Activated CD8-positive, alpha-beta memory T cell treated with anti-CD3 and anti-CD28 coated beads, Interleukin-2, amount 50 U/mL, for 48 hours (primary cell): ENCODE data around the gene BCOR.

Source experiments
- DNase-seq: peaks from one replicate; pipeline ENCODE4 v3.0.0-alpha.2; 2020

Gene BCOR

GRCh38 chrX:40097141-40097503 is 636 bp downstream of the BCOR start:
- peak; percentile 59 for DNase-seq

DNA sequence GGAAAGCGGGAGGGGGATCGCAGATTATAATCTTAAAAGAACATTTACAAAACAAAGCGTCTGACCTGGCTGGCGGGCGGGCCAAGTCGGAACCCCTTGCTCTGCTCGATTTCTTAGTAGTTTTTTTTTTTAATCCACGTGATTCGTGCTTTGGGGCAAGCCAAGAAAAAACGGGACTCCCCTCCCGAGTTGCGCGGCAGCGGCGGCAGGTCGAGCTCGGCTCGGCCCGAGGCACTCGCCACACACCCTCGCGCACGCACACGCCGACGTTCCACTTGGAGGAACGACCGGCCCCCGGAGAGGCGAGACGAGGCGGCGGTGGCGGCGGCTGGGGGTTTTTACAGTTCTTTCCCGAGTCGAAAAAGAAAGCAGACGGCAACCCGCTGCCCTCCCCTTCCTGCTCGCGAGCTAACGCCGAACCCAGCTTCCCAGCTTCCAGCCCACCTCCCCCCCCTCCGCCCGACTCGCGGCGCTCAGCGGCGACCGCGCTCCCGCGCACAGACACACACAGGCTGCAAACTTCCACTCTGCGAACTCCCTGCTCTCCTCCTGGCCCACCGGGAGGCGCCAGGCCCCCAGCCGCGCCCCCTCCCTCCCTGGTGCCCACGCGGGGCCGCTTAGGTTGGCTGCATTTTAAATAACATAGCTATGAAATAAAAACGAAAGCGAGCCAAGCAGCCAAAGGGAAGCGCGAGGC is 1.2 kb downstream of the BCOR start:
- peak; percentile 72 for DNase-seq

GRCh38 chrX:40095583-40096394 is 2.0 kb downstream of the BCOR start:
- no peak for DNase-seq

GRCh38 chrX:40094900-40095582 is 2.7 kb downstream of the BCOR start:
- no peak for DNase-seq

- no peak for DNase-seq
Measured at GRCh38 chrX:40094041-40094899, 3.5 kb downstream of the BCOR start.

DNA sequence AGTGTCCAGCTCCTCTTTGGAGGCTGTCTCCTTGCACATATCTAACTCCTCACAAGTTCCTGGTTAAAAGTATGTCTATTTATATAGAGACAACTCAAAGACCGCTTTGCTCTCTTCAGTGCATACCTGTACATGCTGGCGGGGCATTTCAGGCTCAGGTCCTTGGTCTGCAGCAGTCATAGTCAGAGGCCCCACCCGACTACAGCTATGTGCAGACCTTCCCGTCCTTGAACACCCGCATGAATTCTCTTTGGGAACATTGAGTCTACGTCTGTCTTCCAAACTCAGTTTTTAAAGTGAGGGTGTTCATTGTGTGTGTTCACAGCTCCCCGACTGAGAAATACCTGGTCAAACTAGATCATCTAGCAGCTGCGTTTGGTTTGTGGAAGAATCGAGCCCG is 4.2 kb downstream of the BCOR start:
- DNase-seq = no peak

- DNase-seq = no peak
Measured at GRCh38 chrX:40092808-40093435, 4.8 kb downstream of the BCOR start.

- no peak for DNase-seq
Measured at GRCh38 chrX:40091691-40092421, 5.9 kb downstream of the BCOR start.

GRCh38 chrX:40090961-40091360 is 6.8 kb downstream of the BCOR start:
- DNase-seq = no peak

DNA sequence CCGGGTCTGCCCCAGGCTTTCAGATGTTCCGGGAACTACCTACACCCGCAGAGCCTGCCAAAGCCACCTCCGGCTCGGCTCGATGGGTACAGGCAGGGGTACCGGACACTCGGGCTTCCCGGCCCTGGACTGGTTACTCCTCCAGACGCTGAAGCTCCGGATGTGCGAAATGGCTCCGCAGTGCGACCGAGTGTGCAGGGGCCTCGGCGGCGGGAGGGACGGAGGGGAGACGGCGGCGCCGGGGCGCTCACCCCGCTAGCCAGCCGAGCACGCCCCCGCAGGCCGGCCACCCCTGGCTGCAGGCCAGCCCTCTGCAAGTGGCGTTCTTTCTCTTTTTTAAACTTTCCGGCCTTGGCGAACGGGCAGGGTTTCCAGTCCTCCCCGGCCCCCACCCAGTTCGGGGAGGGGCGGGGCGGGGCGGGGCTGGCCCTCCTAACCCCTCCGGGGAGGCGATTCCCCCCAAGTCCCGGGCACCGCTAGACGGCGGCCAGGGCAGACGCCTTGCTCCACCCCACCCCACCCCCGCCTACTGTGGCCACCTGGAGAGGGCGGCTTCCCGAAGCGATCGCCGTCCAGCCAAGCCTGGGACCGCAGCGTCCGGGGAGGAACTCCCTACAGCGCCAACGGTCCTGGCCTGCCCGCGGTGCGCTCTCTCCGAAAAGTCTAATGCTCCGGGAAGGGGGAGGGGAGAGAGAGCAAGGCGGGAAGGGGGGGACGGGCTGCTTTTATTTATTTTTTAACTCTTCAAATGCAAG is 7.5 kb downstream of the BCOR start:
- DNase-seq = no peak

DNA sequence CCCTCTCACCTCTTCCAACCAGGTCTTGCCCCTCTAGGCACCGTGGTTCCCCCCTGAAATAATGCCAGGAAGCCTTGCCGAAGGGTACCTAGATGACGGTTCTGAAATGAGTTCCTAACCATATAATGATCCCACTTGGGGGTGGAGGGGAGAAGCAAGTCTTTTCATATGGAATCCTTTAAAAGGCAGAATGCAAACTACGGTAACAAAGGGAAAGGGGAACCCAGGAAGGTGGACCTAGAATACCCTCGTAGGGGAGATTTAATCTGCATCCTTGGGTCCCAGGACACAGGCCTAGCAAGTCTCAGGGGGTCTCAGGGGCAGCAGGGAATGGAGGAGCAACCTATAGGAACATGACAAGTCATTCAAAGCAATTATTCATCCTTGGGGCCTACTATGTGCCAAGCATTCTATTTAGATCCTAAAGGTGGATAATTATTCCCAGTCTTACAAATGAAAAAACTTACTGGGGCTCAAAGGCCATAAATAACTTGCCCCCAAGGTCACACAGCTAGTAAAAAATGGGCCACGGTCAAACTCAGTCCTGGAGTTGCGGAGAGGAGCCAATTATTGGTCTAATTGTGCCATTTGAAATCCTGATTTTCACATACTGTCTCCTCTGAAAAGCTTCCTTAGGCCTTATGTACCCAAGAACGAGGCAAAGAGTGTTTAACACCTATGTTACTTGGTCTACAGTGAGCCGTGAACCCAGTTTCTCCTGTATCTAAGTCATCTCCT is 8.8 kb downstream of the BCOR start:
- no peak for DNase-seq

GRCh38 chrX:40088299-40088625 is 9.5 kb downstream of the BCOR start:
- DNase-seq = no peak

DNA sequence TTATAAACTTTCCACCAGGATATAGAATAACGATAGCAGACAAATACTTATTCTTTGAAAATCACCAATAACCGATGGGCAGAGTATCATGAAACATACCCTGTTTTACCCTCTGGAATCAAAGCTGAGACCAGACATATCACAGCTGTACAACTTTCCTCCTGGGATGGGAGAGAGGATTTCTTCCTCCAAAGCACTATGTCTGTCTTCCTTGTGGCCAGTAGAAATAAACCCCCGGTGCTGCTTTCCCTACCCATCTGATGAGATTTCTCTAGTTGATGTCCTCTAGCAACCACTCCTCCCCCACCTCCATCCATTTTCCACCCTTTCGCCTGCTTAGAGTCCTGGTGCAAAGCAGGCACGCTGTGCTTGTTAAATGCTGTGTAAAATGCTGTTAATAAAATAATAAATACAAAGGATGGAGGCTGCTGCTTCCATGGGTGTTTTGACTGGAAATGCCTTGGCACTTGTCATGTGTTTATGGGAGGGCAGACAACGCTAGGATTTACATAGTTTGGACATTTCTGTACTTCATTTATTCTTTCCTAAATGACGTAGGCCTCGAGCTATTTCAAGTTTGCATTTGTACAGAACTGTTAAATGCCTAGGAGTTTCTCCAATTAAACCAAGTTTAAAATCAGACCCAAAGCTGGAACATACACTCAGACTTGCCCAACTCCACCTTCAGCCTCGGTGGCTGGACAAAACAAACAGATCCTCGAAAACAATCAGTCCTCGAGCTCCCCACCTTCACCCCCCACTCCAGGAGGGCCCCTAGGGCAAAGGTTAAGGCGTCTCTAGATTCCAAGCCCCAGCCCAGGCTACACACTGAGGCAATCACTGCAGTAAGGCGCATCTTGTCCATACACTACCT is 10.1 kb downstream of the BCOR start:
- no peak for DNase-seq

DNA sequence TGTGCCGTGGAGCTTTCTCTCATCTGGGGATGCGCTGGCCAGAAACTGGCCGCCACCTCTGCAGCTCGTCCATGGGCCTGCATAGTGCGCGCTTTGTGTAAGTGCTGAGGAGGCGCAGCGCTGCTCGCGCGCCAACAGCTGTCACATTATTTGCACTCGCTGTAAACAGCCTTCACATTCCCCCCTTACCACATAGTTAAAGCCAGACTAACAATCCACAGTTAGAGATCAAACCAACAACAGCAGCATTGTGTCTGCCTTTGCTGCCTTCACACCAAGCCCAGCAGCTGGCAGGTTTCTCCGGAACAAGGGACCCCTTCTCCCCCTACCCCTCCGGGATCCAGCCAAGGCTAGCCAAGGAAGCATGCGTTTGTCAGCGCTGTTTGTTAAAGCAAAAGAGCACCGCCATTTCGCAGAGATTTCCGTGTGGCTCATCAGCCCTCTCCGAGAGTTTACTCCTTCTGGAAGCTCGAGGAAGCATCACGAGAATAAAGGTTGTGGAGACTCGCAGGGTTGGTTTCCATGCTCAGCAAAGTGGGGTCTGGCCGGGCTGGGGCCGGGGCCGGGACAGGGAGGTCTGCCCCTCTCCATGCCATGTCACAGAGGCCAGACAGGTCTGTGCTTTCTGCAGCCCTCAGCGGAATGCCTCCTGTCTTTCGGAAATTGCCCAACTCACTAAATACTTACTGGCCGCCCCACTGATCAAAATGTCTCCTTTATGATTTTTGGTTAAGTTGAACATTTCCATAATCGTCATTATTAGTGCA is 11.0 kb downstream of the BCOR start:
- no peak for DNase-seq

DNA sequence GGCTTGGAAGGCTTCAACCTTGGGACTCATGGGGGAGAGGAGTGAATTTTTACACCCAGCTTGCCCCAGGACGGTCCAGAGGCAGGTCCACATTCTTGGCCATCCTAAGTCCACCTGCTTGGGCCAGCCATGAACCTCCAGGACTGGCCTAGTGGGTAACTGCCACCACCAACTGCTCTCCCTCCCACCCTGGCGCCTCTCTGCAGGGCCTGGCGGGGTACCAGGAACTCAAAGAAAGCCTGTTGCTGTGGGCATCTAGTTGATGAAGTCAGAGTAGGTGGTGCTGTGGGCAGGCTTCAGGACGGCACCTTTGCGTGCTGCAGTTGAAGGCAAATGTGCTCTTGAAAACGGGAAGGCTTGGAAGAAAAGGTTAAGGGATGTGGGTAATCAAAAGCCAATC is 12.0 kb downstream of the BCOR start:
- DNase-seq = no peak

GRCh38 chrX:40085102-40085551 is 12.6 kb downstream of the BCOR start:
- DNase-seq = no peak

GRCh38 chrX:40084471-40085101 is 13.2 kb downstream of the BCOR start:
- no peak for DNase-seq

GRCh38 chrX:40083979-40084359 is 13.8 kb downstream of the BCOR start:
- no peak for DNase-seq
